Measurements from ENCODE around the gene ANKRD13C.

DNA sequence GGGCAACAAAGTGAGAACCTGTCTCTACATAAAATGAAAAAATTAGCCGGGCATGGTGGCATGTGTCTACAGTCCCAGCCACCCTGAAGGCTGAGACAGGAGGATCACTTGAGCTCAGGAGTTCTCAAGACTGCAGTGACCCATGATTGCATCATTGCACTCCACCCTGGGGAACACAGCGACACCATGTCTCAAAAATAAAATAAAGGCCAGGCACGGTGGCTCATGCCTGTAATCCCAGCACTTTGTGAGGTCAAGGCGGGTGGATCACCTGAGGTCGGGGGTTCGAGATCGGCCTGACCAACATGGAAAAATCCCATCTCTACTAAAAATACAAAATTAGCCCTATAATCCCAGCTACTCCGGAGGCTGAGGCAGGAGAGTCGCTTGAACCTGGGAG lies 20.1 kb downstream of the ANKRD13C start:
- TF ChIP-seq NFIC (IDR thresholded peaks at IDR 0.05), result no peak
- TF ChIP-seq YY1 (IDR thresholded peaks at IDR 0.05; ENCODE audit: low read depth), result no peak
- TF ChIP-seq TAF1 (IDR thresholded peaks at IDR 0.05; ENCODE audit: low read depth), result no peak
- TF ChIP-seq EP300 (IDR thresholded peaks at IDR 0.05; ENCODE audit: borderline replicate concordance), result no peak
- no peak for TF ChIP-seq FOXM1 (IDR thresholded peaks at IDR 0.05; ENCODE audit: borderline replicate concordance, low read depth)

Measured in Ishikawa (cell line).